K562 (cell line): ENCODE results near the gene TAF3. TPM values are rescaled to one million over a fixed set of nuclear protein-coding genes. Genes with fewer than 3 reads are reported as not detected.

ENCODE experiments used
- ARID3A ChIP-seq: IDR thresholded peaks from 2 replicates; pipeline ENCODE4 v1.6.1; 2012; ENCODE audit warnings: low read depth, low read length, improper control_type of control experiment, borderline replicate concordance
- DPF2 ChIP-seq: fragments of 450-650 bp; IDR thresholded peaks from 2 replicates; pipeline ENCODE4 v1.6.1; 2016
- E2F3 ChIP-seq: fragments of 250-450 bp; sonication (Bioruptor Pico); IDR thresholded peaks from 2 replicates; pipeline ENCODE4 v1.4.0; 2020; ENCODE audit warnings: mild to moderate bottlenecking
- EZH2 ChIP-seq: IDR thresholded peaks from 2 replicates; pipeline ENCODE4 v1.6.1; 2012; ENCODE audit warnings: low read depth, mild to moderate bottlenecking, inconsistent platforms, low read length, borderline replicate concordance
- FOXJ3 ChIP-seq: sonication (generic); formaldehyde crosslinking; IDR thresholded peaks from 2 replicates; pipeline ENCODE4 v1.4.0; 2020; ENCODE audit warnings: mild to moderate bottlenecking, missing genetic modification reagents
- GABPA ChIP-seq: fragments of 200-800 bp; sonication (Bioruptor generic); conservative IDR thresholded peaks from 2 replicates; pipeline ENCODE4 v1.6.1; 2016; ENCODE audit warnings: low read depth, missing genetic modification characterization, missing compliant biosample characterization
- HMGN3 ChIP-seq: IDR thresholded peaks from 2 replicates; pipeline ENCODE4 v1.6.1; 2011; ENCODE audit warnings: borderline replicate concordance, low read depth, mild to moderate bottlenecking, mixed read lengths, low read length; ENCODE audit not compliant: insufficient read length; ENCODE audit errors: extremely low read depth
- KAT8 ChIP-seq: fragments of 450-650 bp; IDR thresholded peaks from 2 replicates; pipeline ENCODE4 v1.6.1; 2016; ENCODE audit warnings: low read depth, mild to moderate bottlenecking
- MTA3 ChIP-seq: fragments of 450-650 bp; formaldehyde crosslinking; IDR thresholded peaks from 2 replicates; pipeline ENCODE4 v1.6.1; 2017; ENCODE audit warnings: mild to moderate bottlenecking, borderline replicate concordance
- NRF1 ChIP-seq, 2 experiments: fragments of 450-650 bp; IDR thresholded peaks in 1 of 2; conservative IDR thresholded peaks in 1 of 2; 2 replicates each; pipeline ENCODE4 v1.6.1; 2014; ENCODE audit warnings: mild to moderate bottlenecking in 2 of 2
- SPI1 ChIP-seq: IDR thresholded peaks from 2 replicates; pipeline ENCODE4 v1.6.1; 2011; ENCODE audit warnings: low read depth, low read length, control low read depth, borderline replicate concordance
- SUPT5H ChIP-seq: fragments of 450-650 bp; IDR thresholded peaks from 2 replicates; pipeline ENCODE4 v1.6.1; 2016
- ZBTB11 ChIP-seq, 3 experiments: fragments of 200-800 bp in 1 of 3; fragments of 250-450 bp in 1 of 3; fragments of 450-650 bp in 1 of 3; sonication (Bioruptor Pico) in 1 of 3; sonication (Bioruptor generic) in 1 of 3; formaldehyde crosslinking in 1 of 3; IDR thresholded peaks; 2 replicates each; pipeline versions ENCODE4 v1.6.1 to v1.8.0; 2016 to 2022; ENCODE audit warnings: mild to moderate bottlenecking in 2 of 3, missing genetic modification characterization in 2 of 3, missing compliant biosample characterization in 1 of 3, moderate library complexity in 1 of 3
- ZBTB43 ChIP-seq: sonication (generic); formaldehyde crosslinking; IDR thresholded peaks from 2 replicates; pipeline ENCODE4 v1.8.0; 2023; ENCODE audit warnings: mild to moderate bottlenecking, missing genetic modification reagents
- ZBTB9 ChIP-seq: fragments of 450-650 bp; formaldehyde crosslinking; IDR thresholded peaks from 2 replicates; pipeline ENCODE4 v1.4.0; 2020; ENCODE audit warnings: mild to moderate bottlenecking, moderate library complexity
- ZNF511 ChIP-seq: sonication (generic); formaldehyde crosslinking; IDR thresholded peaks from 2 replicates; pipeline ENCODE4 v1.8.0; 2022; ENCODE audit warnings: mild to moderate bottlenecking, missing genetic modification reagents
- ZNF76 ChIP-seq: fragments of 250-450 bp; sonication (Bioruptor Pico); IDR thresholded peaks from 2 replicates; pipeline ENCODE4 v1.4.0; 2020; ENCODE audit warnings: mild to moderate bottlenecking, moderate library complexity, borderline replicate concordance
- polyA plus RNA-seq, 8 experiments: library from polyadenylated mRNA; depleted of rRNA in 4 of 8; stranded (reverse) in 5 of 8; unstranded in 3 of 8; fragments of >200 nt; fragmentation: Nextera tagmentation in 2 of 8; fragmentation: Illumina TruSeq in 1 of 8; extraction: Ambion mirVana in 2 of 8; extraction: Trizol in 1 of 8; gene quantifications; 2 replicates each; pipeline versions ENCODE4 v1.2.1 to v1.2.3, GENCODE V29; 2011 to 2014; ENCODE audit warnings: inconsistent platforms in 1 of 8, missing spikeins in 1 of 8
- total RNA-seq, 7 experiments: library from RNA; depleted of rRNA in 6 of 7; stranded (reverse); fragments of >200 nt in 6 of 7; fragmentation: Illumina TruSeq in 2 of 7; extraction: Trizol in 2 of 7; gene quantifications; 2 replicates each; pipeline versions ENCODE4 v1.2.1 to v1.2.3, GENCODE V29; 2011 to 2021; ENCODE audit warnings: low replicate concordance in 1 of 7

Gene TAF3
- total and polyA plus RNA-seq, 9 of the 15 experiments (the other 6 are each of a cell fraction or from before 2014, with no cell fraction given): 1.5 to 9.9 (median 4.1) TPM

- TF ChIP-seq ZNF511 (CRISPR knock-in tag) (no peak), NRF1 (conservative IDR thresholded peaks at IDR 0.05 in 1 of 2, IDR thresholded peaks at IDR 0.05 in 1 of 2) (peak; percentile 71 to 76; a peak in 3 of 4 replicates), ZBTB11 (CRISPR knock-in tag; IDR thresholded peaks at IDR 0.05) (0 out of 6 replicates have a peak, but pooled peaks of 1 of the 3 experiments have one; percentile 25), KAT8 (no peak), SUPT5H (peak; percentile 95), ZBTB9 (CRISPR knock-in tag) (peak; percentile 91), E2F3 (CRISPR knock-in tag) (0 out of 2 replicates have a peak, but pooled peaks have one; percentile 15), DPF2 (0 out of 2 replicates have a peak, but pooled peaks have one; percentile 33), ARID3A (no peak), ZBTB43 (no peak), MTA3 (peak; percentile 69; the same call in 1 of the 2 replicates), FOXJ3 (CRISPR knock-in tag) (no peak), SPI1 (no peak), HMGN3 (peak; percentile 58), GABPA (peak; percentile 87), EZH2 (no peak), ZNF76 (CRISPR knock-in tag) (peak; percentile 67; the same call in 1 of the 2 replicates)
Observed at GRCh38 chr10:7818295-7819120, at the start of gene TAF3 (continued).
